Measurements from ENCODE around the gene MLLT3. TPM values are rescaled to one million over a fixed set of nuclear protein-coding genes. Genes with fewer than 3 reads are reported as not detected.

MLLT3 gene
- total and polyA plus RNA-seq, 2 of the 13 experiments (the other 11 are each of a cell fraction or from before 2014, with no cell fraction given), result 12.3 to 12.6 TPM

DNA sequence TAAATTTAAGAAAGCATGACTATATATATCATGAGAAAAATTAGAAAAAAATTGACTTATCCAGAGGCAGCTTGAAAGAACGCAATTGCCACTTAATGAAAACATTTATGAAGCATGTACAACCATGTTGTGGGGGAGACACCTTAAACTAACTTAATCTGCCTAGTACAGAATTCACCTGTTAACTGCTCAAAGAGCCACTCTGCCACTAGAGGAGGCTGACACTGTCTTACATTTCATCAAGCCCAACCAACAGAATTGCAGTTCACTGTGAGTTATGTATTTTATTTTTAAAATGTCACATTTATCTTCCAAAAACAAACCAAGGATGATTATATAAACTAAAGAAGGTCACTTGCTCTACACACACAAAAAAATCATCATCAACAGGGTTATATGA, 252.9 kb downstream of the MLLT3 start:
- WGBS (ENCODE audit: low lambda C conversion rate), result 53% methylated on average over 1 of the region's 1 CpG
- H3K79me2 ChIP-seq (ENCODE audit: insufficient read depth, low read length), result no peaks in the 10 kb centered on the region
- no peak for ATAC-seq

GRCh38 chr9:20367855-20368254, 254.4 kb downstream of the MLLT3 start:
- POLR2A ChIA-PET, result no interaction called here
- BruUV-seq (replicated peaks), result no TSS peak
- TF ChIP-seq ZNF777 (CRISPR knock-in tag; IDR thresholded peaks at IDR 0.05) (no peak), ATF2 (CRISPR knock-in tag; IDR thresholded peaks at IDR 0.05) (no peak), ZNF816 (CRISPR knock-in tag; IDR thresholded peaks at IDR 0.05; ENCODE audit: borderline replicate concordance) (no peak), TFE3 (CRISPR knock-in tag; IDR thresholded peaks at IDR 0.05) (no peak), ZC3H4 (CRISPR knock-in tag; IDR thresholded peaks at IDR 0.05; ENCODE audit: borderline replicate concordance) (no peak), ZNF260 (CRISPR knock-in tag; IDR thresholded peaks at IDR 0.05; ENCODE audit: borderline replicate concordance, low read depth) (no peak), CHD4 (IDR thresholded peaks at IDR 0.05; ENCODE audit: borderline replicate concordance, low read length) (no peak), RFX5 (IDR thresholded peaks at IDR 0.05; ENCODE audit: low read depth, low read length) (no peak), SKI (IDR thresholded peaks at IDR 0.05; ENCODE audit: partially characterized antibody) (no peak), GATAD2A (CRISPR knock-in tag; IDR thresholded peaks at IDR 0.05) (no peak), KLF11 (CRISPR knock-in tag; IDR thresholded peaks at IDR 0.05) (no peak)
- TF ChIP-seq, protein P1, sequence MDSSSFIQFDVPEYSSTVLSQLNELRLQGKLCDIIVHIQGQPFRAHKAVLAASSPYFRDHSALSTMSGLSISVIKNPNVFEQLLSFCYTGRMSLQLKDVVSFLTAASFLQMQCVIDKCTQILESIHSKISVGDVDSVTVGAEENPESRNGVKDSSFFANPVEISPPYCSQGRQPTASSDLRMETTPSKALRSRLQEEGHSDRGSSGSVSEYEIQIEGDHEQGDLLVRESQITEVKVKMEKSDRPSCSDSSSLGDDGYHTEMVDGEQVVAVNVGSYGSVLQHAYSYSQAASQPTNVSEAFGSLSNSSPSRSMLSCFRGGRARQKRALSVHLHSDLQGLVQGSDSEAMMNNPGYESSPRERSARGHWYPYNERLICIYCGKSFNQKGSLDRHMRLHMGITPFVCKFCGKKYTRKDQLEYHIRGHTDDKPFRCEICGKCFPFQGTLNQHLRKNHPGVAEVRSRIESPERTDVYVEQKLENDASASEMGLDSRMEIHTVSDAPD (CRISPR knock-in tag; IDR thresholded peaks at IDR 0.05), result no peak
- TF ChIP-seq, protein P2, sequence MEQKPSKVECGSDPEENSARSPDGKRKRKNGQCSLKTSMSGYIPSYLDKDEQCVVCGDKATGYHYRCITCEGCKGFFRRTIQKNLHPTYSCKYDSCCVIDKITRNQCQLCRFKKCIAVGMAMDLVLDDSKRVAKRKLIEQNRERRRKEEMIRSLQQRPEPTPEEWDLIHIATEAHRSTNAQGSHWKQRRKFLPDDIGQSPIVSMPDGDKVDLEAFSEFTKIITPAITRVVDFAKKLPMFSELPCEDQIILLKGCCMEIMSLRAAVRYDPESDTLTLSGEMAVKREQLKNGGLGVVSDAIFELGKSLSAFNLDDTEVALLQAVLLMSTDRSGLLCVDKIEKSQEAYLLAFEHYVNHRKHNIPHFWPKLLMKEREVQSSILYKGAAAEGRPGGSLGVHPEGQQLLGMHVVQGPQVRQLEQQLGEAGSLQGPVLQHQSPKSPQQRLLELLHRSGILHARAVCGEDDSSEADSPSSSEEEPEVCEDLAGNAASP (CRISPR knock-in tag; IDR thresholded peaks at IDR 0.05; ENCODE audit: borderline replicate concordance), result no peak

More for the DNA sequence above, 252.9 kb downstream of the MLLT3 start:
- intact Hi-C loops (cut with micrococcal nuclease; ENCODE audit: unreplicated experiment), result no loop called here
- no peak overlapping the region for H3K4me3 ChIP-seq (replicated peaks in 1 of 3; ENCODE audit: insufficient read depth in 1 of 3, low read depth in 2 of 3, low read length in 3 of 3)
- H4K20me1 ChIP-seq (ENCODE audit: insufficient read depth, low read length), result no peaks in the 10 kb centered on the region
- DNase-seq (ENCODE audit: low spot score) (no peak), FAIRE-seq (no peak)
- H2AFZ ChIP-seq (ENCODE audit: low read length), result no peak overlapping the region
- CTCF ChIA-PET (ENCODE audit: low intra/inter-chr PET ratio, low total read pairs), result no interaction called here
- H3K4me2 ChIP-seq (ENCODE audit: low read depth, low read length), result no peak overlapping the region
- H3K27ac ChIP-seq (ENCODE audit: extremely low read length, insufficient read depth, low read length), result no peak overlapping the region
- in situ Hi-C loops (cut with HindIII; ENCODE audit: extremely low pct_ligation_motif_present, low pct_unique_long_range_greater_than_20kb), result loop anchor here (25.0 kb wide), 1 partner anchor 743 kb away; no protein-coding TSS in a partner anchor
- no peak for TF ChIP-seq ZNF766 (CRISPR knock-in tag; IDR thresholded peaks at IDR 0.05; ENCODE audit: borderline replicate concordance)
- TF ChIP-seq MEIS1 (CRISPR knock-in tag; IDR thresholded peaks at IDR 0.05; ENCODE audit: borderline replicate concordance), result no peak
- no peak for TF ChIP-seq KDM6A (CRISPR knock-in tag; IDR thresholded peaks at IDR 0.05; ENCODE audit: low read depth)
- TF ChIP-seq KDM1A (CRISPR knock-in tag; IDR thresholded peaks at IDR 0.05), result no peak
- no peaks in the 10 kb centered on the region for H3K27me3 ChIP-seq (ENCODE audit: control insufficient read depth in 1 of 2, insufficient read depth in 2 of 2, low read length in 2 of 2)
- no peaks in the 10 kb centered on the region for H3K9me3 ChIP-seq (ENCODE audit: low read length)
- no peak overlapping the region for H3K9ac ChIP-seq (ENCODE audit: insufficient read depth, low read depth, low read length)
- H3K4me1 ChIP-seq (ENCODE audit: insufficient read depth, low read length), result no peaks in the 10 kb centered on the region
- BruUV-seq (replicated peaks), result no TSS peak
- no peaks in the 10 kb centered on the region for H3K36me3 ChIP-seq (replicated peaks in 1 of 2; ENCODE audit: control insufficient read depth in 1 of 2, insufficient read depth in 2 of 2, low read length in 2 of 2)
- POLR2A ChIA-PET, result no interaction called here

More at GRCh38 chr9:20367855-20368254, 254.4 kb downstream of the MLLT3 start:
- DNase-seq (ENCODE audit: low spot score) (no peak), ATAC-seq (no peak), FAIRE-seq (no peak)
- no peaks in the 10 kb centered on the region for H3K4me1 ChIP-seq (ENCODE audit: insufficient read depth, low read length)
- no peaks in the 10 kb centered on the region for H3K27me3 ChIP-seq (ENCODE audit: control insufficient read depth in 1 of 2, insufficient read depth in 2 of 2, low read length in 2 of 2)
- in situ Hi-C loops (cut with HindIII; ENCODE audit: extremely low pct_ligation_motif_present, low pct_unique_long_range_greater_than_20kb), result loop anchor here (25.0 kb wide), 1 partner anchor 744 kb away; no protein-coding TSS in a partner anchor
- no peak overlapping the region for H3K4me3 ChIP-seq (replicated peaks in 1 of 3; ENCODE audit: insufficient read depth in 1 of 3, low read depth in 2 of 3, low read length in 3 of 3)
- no peaks in the 10 kb centered on the region for H3K36me3 ChIP-seq (replicated peaks in 1 of 2; ENCODE audit: control insufficient read depth in 1 of 2, insufficient read depth in 2 of 2, low read length in 2 of 2)
- 50% methylated on average over 3 of the region's 3 CpGs for WGBS (ENCODE audit: low lambda C conversion rate)
- H4K20me1 ChIP-seq (ENCODE audit: insufficient read depth, low read length), result no peaks in the 10 kb centered on the region
- H3K9ac ChIP-seq (ENCODE audit: insufficient read depth, low read depth, low read length), result no peak overlapping the region
- no peak overlapping the region for H2AFZ ChIP-seq (ENCODE audit: low read length)
- no peaks in the 10 kb centered on the region for H3K9me3 ChIP-seq (ENCODE audit: low read length)
- H3K27ac ChIP-seq (ENCODE audit: extremely low read length, insufficient read depth, low read length), result no peak overlapping the region
- CTCF ChIA-PET (ENCODE audit: low intra/inter-chr PET ratio, low total read pairs), result no interaction called here
- H3K4me2 ChIP-seq (ENCODE audit: low read depth, low read length), result no peak overlapping the region
- intact Hi-C loops (cut with micrococcal nuclease; ENCODE audit: unreplicated experiment), result no loop called here
- H3K79me2 ChIP-seq (ENCODE audit: insufficient read depth, low read length), result no peaks in the 10 kb centered on the region

All from HepG2 (cell line).